ENCODE measurements around the gene PDE4B. TPM values are rescaled to one million over a fixed set of nuclear protein-coding genes. Genes with fewer than 3 reads are reported as not detected.
"Not testable (repeated sequence)": the region's sequence is repeated elsewhere in the genome, so short reads cannot be mapped to it uniquely, and the experiment has no call there.

The PDE4B gene
- total RNA-seq, 1 experiment from 2014 or later, result 6.9 TPM

- not testable (repeated sequence) for DNase-seq (ENCODE audit: low read depth)
Measured at GRCh38 chr1:66420906-66421305, 628.2 kb downstream of the PDE4B start.

- DNase-seq (ENCODE audit: low read depth), result no peak
Measured at GRCh38 chr1:66422804-66423203, 630.1 kb downstream of the PDE4B start.
